Thymus (tissue), 11 donors: ENCODE results near the gene SPTLC2. TPM values are rescaled to one million over a fixed set of nuclear protein-coding genes. Genes with fewer than 3 reads are reported as not detected.
"Not testable (repeated sequence)": the region's sequence is repeated elsewhere in the genome, so short reads cannot be mapped to it uniquely, and the experiment has no call there.

Source experiments
- DNase-seq, 9 donors: peaks; one replicate each; pipeline ENCODE4 v3.0.0-alpha.2; 2013; ENCODE audit warnings: low spot score in 9 of 9, low read depth in 6 of 9, missing footprints in 1 of 9
- H3K27ac ChIP-seq, 2 donors: one replicate each; pipeline ENCODE4 v1.5.1; 2013; ENCODE audit warnings: control low read depth in 1 of 2, low read depth in 1 of 2, low read length in 1 of 2, mild to moderate bottlenecking in 1 of 2, moderate library complexity in 1 of 2
- H3K27me3 ChIP-seq, 2 donors: one replicate each; pipeline ENCODE4 v1.5.1; 2013; ENCODE audit warnings: low read length in 1 of 2; ENCODE audit not compliant: control insufficient read depth in 2 of 2, insufficient read depth in 1 of 2
- H3K36me3 ChIP-seq, 2 donors: one replicate each; pipeline ENCODE4 v1.5.1; 2013; ENCODE audit warnings: low read length in 1 of 2, mild to moderate bottlenecking in 1 of 2, moderate library complexity in 1 of 2; ENCODE audit not compliant: control insufficient read depth in 2 of 2, insufficient read depth in 2 of 2
- H3K4me1 ChIP-seq, 2 donors: one replicate each; pipeline ENCODE4 v1.5.1; 2013; ENCODE audit warnings: low read length in 2 of 2; ENCODE audit not compliant: control insufficient read depth in 2 of 2, insufficient read depth in 2 of 2
- H3K4me3 ChIP-seq, 2 donors: one replicate each; pipeline ENCODE4 v1.5.1; 2013; ENCODE audit warnings: low read length in 2 of 2, control low read depth in 1 of 2, mild to moderate bottlenecking in 1 of 2
- H3K9me3 ChIP-seq, 2 donors: one replicate each; pipeline ENCODE4 v1.5.1; 2013; ENCODE audit warnings: low read length in 1 of 2, mild to moderate bottlenecking in 1 of 2; ENCODE audit not compliant: control insufficient read depth in 2 of 2, insufficient read depth in 1 of 2
- WGBS: extraction: QIAGEN DNeasy Blood & Tissue Kit; methylation state at CpG from one replicate; pipeline ENCODE4 v1.1.7; 2013; 5-methylcytosine and 5-hydroxymethylcytosine counted together
- polyA plus RNA-seq: library from polyadenylated mRNA; stranded (reverse); fragments of 200-250 nt; gene quantifications from one replicate; pipeline ENCODE4 v1.2.3, GENCODE V29; 2013
- total RNA-seq: library from RNA; stranded (reverse); fragments of 120-200 nt; gene quantifications from one replicate; pipeline ENCODE4 v1.2.4, GENCODE V29; 2013
- donor health status: healthy.

SPTLC2 gene
- total and polyA plus RNA-seq, 2 donors, result 7.1 to 13.5 TPM

DNA sequence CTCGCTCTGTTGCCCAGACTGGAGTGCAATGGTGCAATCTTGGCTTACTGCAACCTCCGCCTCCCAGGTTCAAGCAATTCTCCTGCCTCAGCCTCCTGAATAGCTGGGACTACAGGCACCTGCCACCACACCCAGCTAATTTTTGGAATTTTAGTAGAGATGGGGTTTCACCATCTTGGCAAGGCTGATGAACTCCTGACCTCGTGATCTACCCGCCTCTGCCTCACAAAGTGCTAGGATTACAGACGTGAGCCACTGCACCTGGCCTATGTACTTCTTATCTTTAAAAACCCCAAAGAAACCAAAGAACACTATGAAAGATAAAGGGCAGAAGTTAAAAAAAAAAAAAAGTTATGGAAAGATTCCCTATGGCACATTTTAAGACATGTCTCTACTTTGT is 79.5 kb downstream of the SPTLC2 start:
- DNase-seq, H3K4me1 ChIP-seq, H3K36me3 ChIP-seq, H3K9me3 ChIP-seq, H3K27me3 ChIP-seq, H3K27ac ChIP-seq, H3K4me3 ChIP-seq: not testable (repeated sequence)
- 98% methylated on average over 5 of the region's 5 CpGs for WGBS

DNA sequence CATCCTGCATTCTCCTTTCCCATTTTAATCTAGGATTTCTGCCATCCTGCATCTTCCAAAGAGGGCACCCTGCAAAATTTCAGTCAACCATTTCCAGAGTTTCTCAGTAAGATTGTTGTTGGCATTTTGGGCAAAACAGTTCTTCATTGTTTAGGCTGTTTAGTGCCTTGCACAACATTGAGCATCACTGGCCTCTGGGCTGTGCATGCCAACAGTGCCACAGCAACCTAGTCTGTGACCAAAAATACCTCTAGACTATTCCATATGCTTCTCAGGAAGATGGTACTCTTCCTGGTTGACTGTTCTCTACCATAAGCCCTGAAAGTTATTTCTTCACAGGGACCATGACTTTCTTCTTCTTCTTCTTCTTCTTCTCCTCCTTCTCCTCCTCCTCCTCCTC is 85.4 kb downstream of the SPTLC2 start:
- no peak for DNase-seq
- H3K27ac ChIP-seq, result no peak overlapping the region
- H3K9me3 ChIP-seq, result no peaks in the 10 kb centered on the region
- no peaks in the 10 kb centered on the region for H3K36me3 ChIP-seq
- H3K4me3 ChIP-seq, result no peak overlapping the region
- H3K4me1 ChIP-seq, result no peaks in the 10 kb centered on the region
- H3K27me3 ChIP-seq, result no peaks in the 10 kb centered on the region

DNA sequence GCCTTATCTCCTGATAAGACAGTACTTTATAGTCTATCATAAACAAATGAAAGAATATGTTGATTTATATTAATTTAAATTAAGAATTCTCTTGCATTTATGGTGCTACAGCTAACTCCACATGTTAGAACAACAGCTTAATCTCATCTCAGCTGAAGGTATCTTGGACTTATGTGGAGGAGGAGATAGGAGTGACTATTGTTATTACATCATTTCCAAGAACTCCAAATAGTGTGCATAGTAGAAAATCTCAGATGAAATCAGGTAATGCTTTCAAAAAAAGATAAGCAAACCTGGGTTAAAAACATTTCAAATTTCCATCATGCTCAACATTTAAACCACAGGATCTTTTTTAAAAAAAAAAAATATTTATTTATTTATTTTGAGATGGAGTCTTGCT is 86.5 kb downstream of the SPTLC2 start:
- Histone ChIP-seq H3K4me3 (no peak overlapping the region), H3K4me1 (no peaks in the 10 kb centered on the region), H3K27me3 (no peaks in the 10 kb centered on the region), H3K27ac (no peak overlapping the region), H3K36me3 (peaks cover 0 to 2% of the 10 kb centered on the region in 2 donors), H3K9me3 (no peaks in the 10 kb centered on the region)
- DNase-seq, result no peak

DNA sequence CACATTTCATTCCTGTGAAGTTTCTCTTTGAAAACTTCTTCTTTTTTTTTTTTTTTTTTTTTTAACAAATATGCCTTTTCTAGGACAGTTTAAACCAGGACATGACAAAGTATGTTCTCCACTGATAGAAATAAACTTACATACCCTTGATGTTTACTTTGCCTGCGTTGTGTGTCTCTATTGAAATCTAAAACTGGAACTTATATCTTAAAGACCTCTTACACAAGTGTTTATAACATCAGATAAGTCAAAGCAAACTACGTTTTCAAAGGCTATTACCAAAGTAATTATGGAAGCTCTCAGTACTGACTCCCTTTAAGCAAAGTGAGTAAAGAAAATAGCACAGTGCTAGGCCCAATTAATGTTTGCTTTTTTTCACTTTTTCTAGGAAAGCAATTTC is 87.2 kb downstream of the SPTLC2 start:
- no peaks in the 10 kb centered on the region for H3K4me1 ChIP-seq
- no peak overlapping the region for H3K4me3 ChIP-seq
- H3K27ac ChIP-seq, result no peak overlapping the region
- H3K9me3 ChIP-seq, result no peaks in the 10 kb centered on the region
- peaks cover 0 to 3% of the 10 kb centered on the region in 2 donors for H3K36me3 ChIP-seq
- no peak for DNase-seq
- H3K27me3 ChIP-seq, result no peaks in the 10 kb centered on the region
- 95% methylated on average over 2 of the region's 2 CpGs for WGBS

DNA sequence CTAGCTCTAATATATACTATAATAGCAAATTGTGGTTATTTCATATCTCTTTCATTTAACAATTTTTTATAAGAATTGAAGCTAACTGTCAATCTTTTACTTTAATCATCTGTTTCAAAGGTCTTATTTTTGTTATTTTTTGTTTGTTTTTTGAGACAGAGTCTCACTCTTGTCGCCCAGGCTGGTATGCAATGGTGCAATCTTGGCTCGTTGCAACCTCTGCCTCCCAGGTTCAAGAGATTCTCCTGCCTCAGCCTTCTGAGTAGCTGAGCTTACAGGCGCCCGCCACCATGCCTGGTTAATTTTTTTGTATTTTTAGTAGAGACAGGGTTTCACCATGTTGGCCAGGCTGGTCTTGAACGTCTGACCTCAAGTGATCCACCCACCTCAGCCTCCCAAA is 87.7 kb downstream of the SPTLC2 start:
- H3K27ac ChIP-seq, H3K9me3 ChIP-seq, H3K4me1 ChIP-seq, DNase-seq, H3K4me3 ChIP-seq, H3K36me3 ChIP-seq, H3K27me3 ChIP-seq: not testable (repeated sequence)
- WGBS, result 97% methylated on average over 5 of the region's 5 CpGs

DNA sequence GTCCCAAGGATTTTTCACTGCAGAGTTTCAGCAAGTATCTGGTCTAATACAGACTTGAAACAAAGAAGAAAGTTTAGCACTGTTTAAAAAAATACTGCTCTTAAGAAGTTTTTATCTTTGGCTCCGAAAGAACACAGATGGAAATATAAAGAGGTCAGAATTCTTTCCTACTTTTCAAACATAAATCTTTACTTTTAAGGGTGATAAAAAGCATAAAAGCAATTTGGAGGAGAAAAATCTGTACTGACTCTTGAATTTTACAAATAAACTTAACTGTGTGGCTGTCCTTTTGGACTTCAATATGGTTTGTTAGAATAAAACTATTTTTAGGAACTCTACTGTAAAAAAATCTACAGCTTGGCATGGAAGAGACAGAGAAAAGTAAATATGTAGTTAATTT is 90.2 kb downstream of the SPTLC2 start:
- H3K9me3 ChIP-seq, result no peaks in the 10 kb centered on the region
- whole genome bisulfite sequencing, result 94% methylated on average over 1 of the region's 1 CpG
- peaks cover under 1 to 3% of the 10 kb centered on the region in 2 donors for H3K36me3 ChIP-seq

DNA sequence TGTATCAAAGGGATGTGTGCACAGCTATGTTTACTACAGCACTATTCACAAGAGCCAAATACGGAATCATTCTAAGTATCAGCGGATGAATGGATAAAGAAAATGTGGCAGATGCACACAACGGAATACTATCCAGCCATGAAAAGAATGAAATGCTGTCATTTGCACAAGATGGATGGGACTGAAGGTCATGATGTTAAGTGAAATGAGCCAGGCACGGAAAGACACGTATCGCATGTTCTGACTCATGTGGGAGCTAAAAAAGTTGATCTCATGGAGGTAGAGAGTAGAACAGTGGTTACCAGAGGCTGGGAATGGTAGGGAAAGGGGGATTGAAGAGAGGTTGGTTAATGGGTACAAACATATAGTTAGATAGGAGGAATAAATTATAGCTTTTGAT is 91.9 kb downstream of the SPTLC2 start:
- Histone ChIP-seq H3K27me3 (no peaks in the 10 kb centered on the region), H3K36me3 (peaks cover 8 to 13% of the 10 kb centered on the region in 2 donors), H3K4me1 (no peaks in the 10 kb centered on the region), H3K9me3 (no peaks in the 10 kb centered on the region), H3K4me3 (no peak overlapping the region), H3K27ac (no peak overlapping the region)
- 98% methylated on average over 6 of the region's 6 CpGs for WGBS
- no peak for DNase-seq

More for the DNA sequence above, 90.2 kb downstream of the SPTLC2 start:
- H3K4me1 ChIP-seq, result no peaks in the 10 kb centered on the region
- no peak for DNase-seq
- no peak overlapping the region for H3K27ac ChIP-seq
- H3K27me3 ChIP-seq, result no peaks in the 10 kb centered on the region
- H3K4me3 ChIP-seq, result no peak overlapping the region

DNA sequence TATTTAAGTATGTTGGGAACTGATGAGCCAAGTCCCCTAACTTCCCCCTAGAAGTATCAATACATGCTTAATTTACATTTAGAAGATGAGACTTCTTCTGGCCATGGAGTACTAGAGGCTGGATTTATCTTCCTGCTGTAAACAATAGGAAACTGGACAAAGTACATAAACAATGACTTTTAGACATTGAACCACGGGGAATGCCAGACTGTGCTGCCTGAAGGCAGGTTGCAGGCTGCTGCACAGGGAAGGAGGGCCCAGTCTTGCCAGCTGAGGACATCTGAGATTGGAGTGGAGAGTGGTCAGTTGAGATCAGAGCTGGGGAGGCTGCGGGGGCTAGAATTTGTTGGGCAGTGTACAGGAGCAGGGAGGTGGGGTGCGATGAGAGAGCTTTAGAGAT is 93.3 kb downstream of the SPTLC2 start:
- H3K36me3 ChIP-seq, result peaks cover 13 to 19% of the 10 kb centered on the region in 2 donors
- 96% methylated on average over 3 of the region's 3 CpGs for WGBS
- no peak overlapping the region for H3K4me3 ChIP-seq
- no peaks in the 10 kb centered on the region for H3K9me3 ChIP-seq
- no peak overlapping the region for H3K27ac ChIP-seq
- no peaks in the 10 kb centered on the region for H3K4me1 ChIP-seq
- DNase-seq, result no peak
- H3K27me3 ChIP-seq, result no peaks in the 10 kb centered on the region

DNA sequence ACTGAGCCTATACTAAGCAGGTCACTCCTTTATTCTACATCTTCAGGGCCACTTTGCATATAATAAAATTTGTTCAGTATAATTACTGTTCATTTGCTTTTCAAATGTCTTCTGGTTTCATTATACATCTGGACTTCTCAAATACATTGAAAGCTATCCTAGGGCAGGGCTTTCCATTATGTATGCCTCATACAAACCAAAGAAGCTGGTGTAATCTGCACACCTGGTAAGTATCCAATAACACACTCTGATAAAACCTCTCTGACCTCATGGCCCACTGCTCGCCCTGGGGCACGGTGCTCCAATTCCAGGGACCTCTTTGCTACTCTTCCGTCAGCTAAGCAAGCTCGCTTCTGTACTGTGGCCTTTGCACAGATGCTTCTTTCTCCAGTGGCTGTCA is 95.9 kb downstream of the SPTLC2 start:
- no peak for DNase-seq
- Histone ChIP-seq H3K9me3 (no peaks in the 10 kb centered on the region), H3K27ac (no peak overlapping the region), H3K4me3 (no peak overlapping the region), H3K4me1 (no peaks in the 10 kb centered on the region), H3K36me3 (peaks cover 24 to 27% of the 10 kb centered on the region in 2 donors), H3K27me3 (no peaks in the 10 kb centered on the region)
- WGBS, result 97% methylated on average over 4 of the region's 4 CpGs

DNA sequence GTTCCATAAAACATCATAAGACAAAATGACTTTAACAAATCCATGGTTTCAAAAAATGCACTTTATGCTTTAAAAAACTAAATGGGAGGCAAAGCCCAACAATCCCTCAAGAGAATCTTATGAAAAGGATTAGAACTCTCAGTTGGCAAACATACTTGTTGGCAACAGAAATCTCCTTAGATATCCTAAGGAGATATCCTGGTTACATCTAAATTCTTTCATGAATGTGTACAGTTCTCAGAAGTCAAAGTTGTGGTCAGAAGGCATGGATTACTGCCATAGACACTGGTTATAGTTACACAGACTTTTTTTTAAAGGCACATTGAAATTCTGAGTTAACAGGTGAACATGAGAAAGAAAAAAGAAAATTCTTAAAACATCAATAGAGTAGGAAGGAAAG is 100.3 kb downstream of the SPTLC2 start:
- no peak overlapping the region for H3K4me3 ChIP-seq
- H3K9me3 ChIP-seq, result no peaks in the 10 kb centered on the region
- no peaks in the 10 kb centered on the region for H3K4me1 ChIP-seq
- DNase-seq, result no peak
- no peak overlapping the region for H3K27ac ChIP-seq
- no peaks in the 10 kb centered on the region for H3K27me3 ChIP-seq
- peaks cover 29 to 40% of the 10 kb centered on the region in 2 donors for H3K36me3 ChIP-seq
